H9 (cell line): Measurements from ENCODE around the gene JKAMP. TPM values are rescaled to one million over a fixed set of nuclear protein-coding genes. Genes with fewer than 3 reads are reported as not detected.

Experiments
- DNase-seq: peaks from one replicate; pipeline ENCODE4 v3.0.0-alpha.2; 2017
- H2AFZ ChIP-seq: one replicate; pipeline ENCODE4 v1.6.1; 2013; ENCODE audit warnings: mild to moderate bottlenecking, low read length, control low read depth, moderate library complexity
- H2AK5ac ChIP-seq: 2 replicates; pipeline ENCODE4 v1.6.1; 2013; ENCODE audit warnings: low read length, control low read depth, mixed read lengths; ENCODE audit not compliant: insufficient read length
- H2BK120ac ChIP-seq: one replicate; pipeline ENCODE4 v1.6.1; 2013; ENCODE audit warnings: low read depth, mild to moderate bottlenecking, low read length, control low read depth, inconsistent platforms; ENCODE audit not compliant: poor library complexity, severe bottlenecking
- H2BK12ac ChIP-seq: 2 replicates; pipeline ENCODE4 v1.6.1; 2013; ENCODE audit warnings: low read length, control low read depth, mixed read lengths, low read depth; ENCODE audit not compliant: insufficient read length
- H2BK15ac ChIP-seq: 2 replicates; pipeline ENCODE4 v1.6.1; 2013; ENCODE audit warnings: low read depth, low read length, control low read depth
- H2BK20ac ChIP-seq: one replicate; pipeline ENCODE4 v1.6.1; 2013; ENCODE audit warnings: low read depth, mild to moderate bottlenecking, low read length, control low read depth, inconsistent platforms; ENCODE audit not compliant: poor library complexity, severe bottlenecking
- H2BK5ac ChIP-seq: 2 replicates; pipeline ENCODE4 v1.6.1; 2013; ENCODE audit warnings: low read length, control low read depth, mixed read lengths; ENCODE audit not compliant: insufficient read length
- H3K14ac ChIP-seq: 2 replicates; pipeline ENCODE4 v1.6.1; 2013; ENCODE audit warnings: low read length, control low read depth; ENCODE audit not compliant: insufficient read depth
- H3K18ac ChIP-seq: 2 replicates; pipeline ENCODE4 v1.6.1; 2013; ENCODE audit warnings: low read depth, mild to moderate bottlenecking, mixed read lengths, low read length, control low read depth; ENCODE audit not compliant: insufficient read length
- H3K23ac ChIP-seq: 2 replicates; pipeline ENCODE4 v1.6.1; 2013; ENCODE audit warnings: low read length, control low read depth, mixed read lengths, low read depth; ENCODE audit not compliant: insufficient read length
- H3K23me2 ChIP-seq: 2 replicates; pipeline ENCODE4 v1.6.1; 2013; ENCODE audit warnings: low read depth, mild to moderate bottlenecking, mixed read lengths, low read length, control low read depth; ENCODE audit not compliant: insufficient read length, poor library complexity, severe bottlenecking
- H3K27ac ChIP-seq: 2 replicates; pipeline ENCODE4 v1.5.1; 2013; ENCODE audit warnings: low read length, control low read depth, mixed read lengths, low read depth; ENCODE audit not compliant: insufficient read length
- H3K27me3 ChIP-seq: 2 replicates; pipeline ENCODE4 v1.6.1; 2013; ENCODE audit warnings: low read length, control low read depth, inconsistent platforms; ENCODE audit not compliant: insufficient read depth
- H3K4ac ChIP-seq: 2 replicates; pipeline ENCODE4 v1.6.1; 2013; ENCODE audit warnings: low read depth, mild to moderate bottlenecking, control low read depth, inconsistent platforms, low read length, moderate library complexity
- H3K4me1 ChIP-seq: 2 replicates; pipeline ENCODE4 v1.6.1; 2013; ENCODE audit warnings: low read length, control low read depth, inconsistent platforms; ENCODE audit not compliant: insufficient read depth
- H3K4me2 ChIP-seq: 2 replicates; pipeline ENCODE4 v1.6.1; 2013; ENCODE audit warnings: low read length, control low read depth, mixed read lengths; ENCODE audit not compliant: insufficient read length, insufficient read depth
- H3K56ac ChIP-seq: 2 replicates; pipeline ENCODE4 v1.6.1; 2013; ENCODE audit warnings: low read depth, mild to moderate bottlenecking, mixed read lengths, low read length, control low read depth; ENCODE audit not compliant: insufficient read length
- H3K79me1 ChIP-seq: 2 replicates; pipeline ENCODE4 v1.6.1; 2013; ENCODE audit warnings: low read depth, mild to moderate bottlenecking, moderate library complexity, low read length, control low read depth, inconsistent platforms; ENCODE audit not compliant: insufficient read depth, poor library complexity, severe bottlenecking
- H3K79me2 ChIP-seq: 2 replicates; pipeline ENCODE4 v1.6.1; 2013; ENCODE audit warnings: low read length, control low read depth, inconsistent platforms; ENCODE audit not compliant: insufficient read depth
- H3K9ac ChIP-seq: 2 replicates; pipeline ENCODE4 v1.6.1; 2013; ENCODE audit warnings: low read length, control low read depth, mixed read lengths; ENCODE audit not compliant: insufficient read length; ENCODE audit errors: extremely low read depth
- H3K9me3 ChIP-seq: one replicate; pipeline ENCODE4 v1.6.1; 2013; ENCODE audit warnings: low read depth, low read length, inconsistent platforms; ENCODE audit not compliant: control insufficient read depth
- H3T11ph ChIP-seq: one replicate; pipeline ENCODE4 v1.6.1; 2013; ENCODE audit warnings: mild to moderate bottlenecking, low read length, control low read depth, inconsistent platforms
- H4K20me1 ChIP-seq: one replicate; pipeline ENCODE4 v1.6.1; 2013; ENCODE audit not compliant: control insufficient read depth, insufficient read length, insufficient read depth
- H4K5ac ChIP-seq: 2 replicates; pipeline ENCODE4 v1.6.1; 2013; ENCODE audit warnings: low read depth, mild to moderate bottlenecking, mixed read lengths, low read length, control low read depth; ENCODE audit not compliant: insufficient read length
- H4K8ac ChIP-seq: replicated peaks from 2 replicates; pipeline ENCODE4 v1.6.1; 2013; ENCODE audit warnings: low read length, control low read depth, mixed read lengths, low read depth; ENCODE audit not compliant: insufficient read length
- H4K91ac ChIP-seq: 2 replicates; pipeline ENCODE4 v1.6.1; 2013; ENCODE audit warnings: low read depth, mild to moderate bottlenecking, moderate library complexity, mixed read lengths, low read length, control low read depth; ENCODE audit not compliant: insufficient read length
- H3K27ac Mint-ChIP-seq, 3 experiments: 2 replicates in 2 of 3; 3 replicates in 1 of 3; pipeline ENCODE4 v1.8.0; 2020 to 2021; ENCODE audit warnings: mixed read lengths in 3 of 3, mild to moderate bottlenecking in 1 of 3, moderate library complexity in 1 of 3
- H3K27me3 Mint-ChIP-seq: 2 replicates; pipeline ENCODE4 v1.8.0; 2021; ENCODE audit warnings: low read depth, mild to moderate bottlenecking, moderate library complexity, mixed read lengths
- H3K36me3 Mint-ChIP-seq, 3 experiments: 2 replicates in 2 of 3; 3 replicates in 1 of 3; pipeline ENCODE4 v1.8.0; 2020 to 2021; ENCODE audit warnings: low read depth in 3 of 3, mixed read lengths in 3 of 3; ENCODE audit not compliant: insufficient read depth in 1 of 3
- H3K4me1 Mint-ChIP-seq, 2 experiments: 2 replicates each; pipeline ENCODE4 v1.8.0; 2020; ENCODE audit warnings: mixed read lengths in 2 of 2
- H3K4me3 Mint-ChIP-seq, 2 experiments: 2 replicates in 1 of 2; 3 replicates in 1 of 2; pipeline ENCODE4 v1.8.0; 2020 to 2021; ENCODE audit warnings: mild to moderate bottlenecking in 2 of 2, mixed read lengths in 2 of 2, moderate library complexity in 1 of 2
- H3K9me3 Mint-ChIP-seq, 2 experiments: 2 replicates in 1 of 2; 3 replicates in 1 of 2; pipeline ENCODE4 v1.8.0; 2020; ENCODE audit warnings: mild to moderate bottlenecking in 2 of 2, mixed read lengths in 2 of 2, moderate library complexity in 1 of 2
- WGBS: extraction: QIAGEN DNeasy Blood & Tissue Kit; methylation state at CpG from one replicate; pipeline ENCODE4 v1.1.7; 2013; ENCODE audit warnings: missing lambda C conversion rate, low lambda C conversion rate, mixed read lengths; ENCODE audit not compliant: insufficient read length; ENCODE audit errors: extremely low coverage; 5-methylcytosine and 5-hydroxymethylcytosine counted together
- total RNA-seq: library from RNA; stranded (reverse); gene quantifications from 2 replicates; pipeline ENCODE4 v1.2.1, GENCODE V29; 2021
- TF ChIP-seq, protein P1 (sequence below): fragments of 200-600 bp; sonication (generic); conservative IDR thresholded peaks from 3 replicates; pipeline ENCODE4 v1.8.0; 2021; ENCODE audit warnings: antibody characterized with exemption, mild to moderate bottlenecking

The JKAMP gene
- total RNA-seq, 1 experiment from 2014 or later = 33.8 TPM

DNA sequence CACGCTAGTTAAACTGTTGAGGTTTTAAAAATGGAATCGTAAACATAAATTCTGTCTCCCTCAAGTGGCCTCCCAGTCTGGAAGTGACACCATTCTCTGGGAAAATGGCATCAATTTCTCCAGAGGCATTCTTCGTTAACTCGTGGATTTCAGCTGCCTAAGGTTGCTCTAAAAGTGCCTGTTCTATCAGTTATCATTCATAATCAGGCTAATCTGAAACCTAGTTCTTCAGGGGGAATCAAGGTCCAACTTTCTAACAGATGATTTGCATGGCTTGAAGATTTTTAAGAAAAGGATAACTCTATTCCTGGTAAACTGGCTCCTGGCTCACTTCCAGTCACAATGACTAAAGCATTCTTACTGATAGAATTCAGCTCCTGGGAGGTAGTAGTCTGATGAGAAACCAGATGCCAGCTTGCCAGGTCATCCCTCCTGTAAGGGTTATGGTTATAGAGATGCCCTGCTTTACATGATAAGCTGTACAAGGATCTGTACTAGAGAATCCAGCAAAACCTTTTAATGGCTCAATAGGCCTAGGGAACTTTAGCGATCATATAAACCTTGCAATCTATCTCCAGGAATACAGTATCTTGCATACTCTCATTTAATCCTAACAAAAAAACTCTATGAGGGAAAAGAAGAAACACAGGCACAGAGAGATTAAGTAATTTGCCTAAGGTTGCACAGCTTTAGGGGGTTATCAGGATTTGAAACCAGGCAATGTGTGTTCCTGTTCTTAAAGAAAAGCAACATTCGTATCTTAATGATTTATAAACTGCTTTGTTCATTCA, 1.6 kb upstream of the JKAMP start:
- Histone ChIP-seq H2BK20ac (no peak overlapping the region), H3K14ac (no peak overlapping the region), H3K9me3 (no peaks in the 10 kb centered on the region), H2AK5ac (no peak overlapping the region), H3K79me1 (no peaks in the 10 kb centered on the region), H2BK120ac (no peak overlapping the region), H3K23ac (no peak overlapping the region), H3K27me3 (no peaks in the 10 kb centered on the region; the same call in 1 of the 2 replicates), H4K8ac (no peak overlapping the region), H2AFZ (no peak overlapping the region), H3K18ac (no peak overlapping the region), H2BK5ac (no peak overlapping the region), H4K20me1 (no peaks in the 10 kb centered on the region), H3K4me2 (peak overlapping the region; percentile 88), H3K23me2 (peaks cover 4% of the 10 kb centered on the region), H3K9ac (peak overlapping the region; percentile 63), H3K56ac (no peak overlapping the region), H4K5ac (no peak overlapping the region), H3K4ac (no peak overlapping the region), H2BK15ac (no peak overlapping the region), H3K4me1 (no peaks in the 10 kb centered on the region), H3K27ac (no peak overlapping the region), H2BK12ac (no peak overlapping the region), H4K91ac (no peak overlapping the region), H3K79me2 (peaks cover 2% of the 10 kb centered on the region; the same call in 1 of the 2 replicates), H3T11ph (no peak overlapping the region)
- no CpG with 5 or more reads among the region's 6 CpGs for WGBS
- TF ChIP-seq, protein P1, sequence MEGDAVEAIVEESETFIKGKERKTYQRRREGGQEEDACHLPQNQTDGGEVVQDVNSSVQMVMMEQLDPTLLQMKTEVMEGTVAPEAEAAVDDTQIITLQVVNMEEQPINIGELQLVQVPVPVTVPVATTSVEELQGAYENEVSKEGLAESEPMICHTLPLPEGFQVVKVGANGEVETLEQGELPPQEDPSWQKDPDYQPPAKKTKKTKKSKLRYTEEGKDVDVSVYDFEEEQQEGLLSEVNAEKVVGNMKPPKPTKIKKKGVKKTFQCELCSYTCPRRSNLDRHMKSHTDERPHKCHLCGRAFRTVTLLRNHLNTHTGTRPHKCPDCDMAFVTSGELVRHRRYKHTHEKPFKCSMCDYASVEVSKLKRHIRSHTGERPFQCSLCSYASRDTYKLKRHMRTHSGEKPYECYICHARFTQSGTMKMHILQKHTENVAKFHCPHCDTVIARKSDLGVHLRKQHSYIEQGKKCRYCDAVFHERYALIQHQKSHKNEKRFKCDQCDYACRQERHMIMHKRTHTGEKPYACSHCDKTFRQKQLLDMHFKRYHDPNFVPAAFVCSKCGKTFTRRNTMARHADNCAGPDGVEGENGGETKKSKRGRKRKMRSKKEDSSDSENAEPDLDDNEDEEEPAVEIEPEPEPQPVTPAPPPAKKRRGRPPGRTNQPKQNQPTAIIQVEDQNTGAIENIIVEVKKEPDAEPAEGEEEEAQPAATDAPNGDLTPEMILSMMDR = no peak
- no peak for DNase-seq
- peaks cover 18 to 20% of the 10 kb centered on the region in 2 experiments for H3K4me1 Mint-ChIP-seq
- H3K9me3 Mint-ChIP-seq = no peaks in the 10 kb centered on the region
- H3K4me3 Mint-ChIP-seq = peak overlapping the region; percentile 83 to 97
- peaks cover 8 to 14% (median 10%) of the 10 kb centered on the region in 3 experiments; a peak in 6 of 7 replicates for H3K36me3 Mint-ChIP-seq
- no peaks in the 10 kb centered on the region for H3K27me3 Mint-ChIP-seq
- no peak overlapping the region; a peak in 1 of 7 replicates for H3K27ac Mint-ChIP-seq
